Measurements from ENCODE around the gene SHMT2. TPM values are rescaled to one million over a fixed set of nuclear protein-coding genes. Genes with fewer than 3 reads are reported as not detected.

Gene SHMT2
- total and polyA plus RNA-seq, 2 of the 4 experiments (the other 2 are of a cell fraction): 266 to 364 TPM

GRCh38 chr12:57263096-57263495 lies 33.6 kb downstream of the SHMT2 start:
- dilution Hi-C loops (cut with HindIII; ENCODE audit: low sequenced_read_pairs, unreplicated experiment): no loop called here
- in situ Hi-C loops (cut with MboI; ENCODE audit: low sequenced_read_pairs): no loop called here
- Histone ChIP-seq H4K5ac (ENCODE audit: low read depth, low read length) (no peak overlapping the region), H2BK15ac (ENCODE audit: low read depth, low read length) (no peak overlapping the region), H3K36me3 (ENCODE audit: control insufficient read depth, insufficient read depth, low read length) (peaks cover 29% of the 10 kb centered on the region), H3K27me3 (ENCODE audit: control insufficient read depth, insufficient read depth, low read length) (no peaks in the 10 kb centered on the region), H2AK5ac (ENCODE audit: low read depth, low read length) (no peak overlapping the region), H3K18ac (ENCODE audit: low read depth, low read length) (no peak overlapping the region), H2AK9ac (replicated peaks; ENCODE audit: low read depth, low read length, poor library complexity) (no peak overlapping the region), H3K4me2 (ENCODE audit: low read depth, low read length) (no peak overlapping the region), H2AFZ (replicated peaks; ENCODE audit: low read length, poor library complexity) (no peak overlapping the region), H2BK5ac (ENCODE audit: low read depth, low read length, poor library complexity, severe bottlenecking) (no peak overlapping the region), H4K20me1 (ENCODE audit: insufficient read depth, low read length) (no peaks in the 10 kb centered on the region; the same call in 1 of the 2 replicates), H4K8ac (ENCODE audit: low read depth in 2 of 2, low read length in 2 of 2) (no peak overlapping the region), H2BK120ac (ENCODE audit: low read depth, low read length) (no peak overlapping the region), H3K56ac (ENCODE audit: extremely low read depth, insufficient read depth, low read length) (no peak overlapping the region), H3K23ac (ENCODE audit: low read depth, low read length) (no peak overlapping the region), H3K14ac (replicated peaks; ENCODE audit: low read depth, low read length) (no peak overlapping the region), H3K9me1 (ENCODE audit: insufficient read depth, low read length) (peaks cover 3% of the 10 kb centered on the region; the same call in 1 of the 2 replicates), H3K9ac (ENCODE audit: low read depth, low read length) (no peak overlapping the region), H3K27ac (ENCODE audit: insufficient read depth, low read length) (no peak overlapping the region), H3K4me1 (ENCODE audit: control insufficient read depth, insufficient read depth, low read length) (no peaks in the 10 kb centered on the region; the same call in 1 of the 2 replicates), H3K4me3 (ENCODE audit: insufficient read depth, low read depth, low read length) (no peak overlapping the region), H4K91ac (ENCODE audit: insufficient read depth, low read depth, low read length) (no peak overlapping the region), H3K9me3 (ENCODE audit: control insufficient read depth, insufficient read depth, low read length) (no peaks in the 10 kb centered on the region), H3K79me1 (ENCODE audit: low read depth in 1 of 2, low read length in 2 of 2) (peaks cover 0 to 11% of the 10 kb centered on the region in 2 experiments; a peak in 1 of 4 replicates), H2BK20ac (ENCODE audit: low read depth, low read length) (no peak overlapping the region), H3K4ac (ENCODE audit: low read depth, low read length) (no peak overlapping the region)
- CTCF ChIA-PET: interaction anchor here (0.6 to 0.7 kb wide), 2 partner anchors 45 to 193 kb away, joined by 3 read pairs; no protein-coding TSS in a partner anchor
- TF ChIP-seq CEBPB (IDR thresholded peaks at IDR 0.05; ENCODE audit: low read depth, low read length): no peak
- no peak for TF ChIP-seq MAZ (IDR thresholded peaks at IDR 0.05; ENCODE audit: borderline replicate concordance, low read depth, low read length)
- ATAC-seq (ENCODE audit: low read depth): no peak
- WGBS, 2 experiments (ENCODE audit: extremely low coverage in 2 of 2, insufficient read length in 1 of 2): 100% methylated on average over 1 of the region's 2 CpGs; no CpG with 5 or more reads in 1 of the 2 experiments
- POLR2A ChIA-PET (ENCODE audit: unreplicated experiment): no interaction called here
- intact Hi-C loops (cut with micrococcal nuclease): loop anchor here (1.0 kb wide), 1 partner anchor 190 kb away; no protein-coding TSS in a partner anchor
- no TSS peak for BruUV-seq (replicated peaks)
- no peak for DNase-seq

Data from IMR-90 (cell line).